ENCODE results near the gene PTPN12.
"Not testable (repeated sequence)": the region's sequence is repeated elsewhere in the genome, so short reads cannot be mapped to it uniquely, and the experiment has no call there.

Gene PTPN12

DNA sequence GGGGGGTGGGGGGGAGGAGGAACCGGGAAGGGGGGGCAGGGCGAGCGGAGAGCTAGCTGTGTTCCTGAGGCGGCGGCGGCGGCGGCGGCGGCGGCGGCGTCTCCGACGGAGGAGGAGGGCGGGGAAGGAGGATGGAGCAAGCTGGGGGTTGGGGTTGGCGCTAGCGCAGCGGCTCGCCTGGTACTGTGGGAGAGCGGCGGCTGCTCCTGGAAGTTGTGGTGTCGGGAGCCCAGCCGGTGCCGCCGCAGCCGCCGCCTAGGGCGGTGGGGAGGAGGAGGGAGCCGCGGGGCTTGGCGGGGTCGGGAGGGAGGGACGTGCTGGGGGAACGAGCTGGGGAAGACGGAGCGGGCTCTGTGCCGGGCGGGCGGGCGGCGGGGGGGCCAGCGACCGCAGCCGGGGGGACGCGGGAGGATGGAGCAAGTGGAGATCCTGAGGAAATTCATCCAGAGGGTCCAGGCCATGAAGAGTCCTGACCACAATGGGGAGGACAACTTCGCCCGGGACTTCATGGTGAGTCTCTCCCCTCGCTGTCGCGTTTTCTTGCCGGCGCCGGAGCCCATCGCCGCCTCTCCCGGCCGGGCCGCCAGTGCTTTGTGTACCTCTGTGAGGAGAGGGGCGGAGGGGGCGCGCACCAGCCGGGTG lies at the start of gene PTPN12:
Gene PTPN12 (plus strand): TSS at position 160 of the 642 bp plus-strand sequence. CDS start 252 bp downstream, at position 412.
- DNase-seq: peak; percentile 89

DNA sequence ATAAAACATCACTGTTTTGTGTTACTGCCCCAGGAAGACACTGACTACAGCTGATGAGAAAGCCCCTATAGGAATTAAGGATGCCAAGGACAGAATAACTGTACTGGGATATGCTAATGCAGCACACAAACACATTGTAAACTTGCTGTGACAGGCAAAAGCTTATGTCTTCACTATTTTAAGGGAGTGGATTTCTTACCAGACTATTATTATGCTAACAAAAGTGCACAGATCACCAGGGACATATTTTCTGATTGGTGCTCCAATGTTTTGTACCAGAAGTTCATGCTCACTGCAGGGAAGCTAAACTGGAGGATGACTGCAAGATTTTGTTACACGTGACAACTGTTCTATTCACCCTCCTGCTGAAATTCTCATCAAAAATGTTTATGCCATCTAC lies 48.1 kb upstream of the PTPN12 start:
- DNase-seq: no peak

DNA sequence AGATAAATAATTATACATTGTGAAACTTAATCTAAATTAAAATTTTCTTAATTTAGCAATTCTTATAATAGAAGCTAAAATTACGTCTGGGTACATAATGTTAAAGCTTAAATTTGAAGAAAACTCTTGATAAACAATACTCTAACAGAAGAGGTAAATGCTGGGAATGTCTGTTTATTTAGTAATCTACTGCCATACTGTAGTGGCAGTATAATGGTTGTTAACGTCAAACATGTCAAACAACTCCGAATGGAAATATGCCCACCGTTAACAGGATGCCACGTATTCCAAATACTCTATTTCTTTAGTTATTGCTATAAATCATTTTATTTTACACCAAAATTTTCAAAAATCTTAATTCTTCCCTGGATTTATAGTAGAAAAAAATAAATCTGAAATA lies 40.0 kb upstream of the PTPN12 start:
- DNase-seq: no peak

DNA sequence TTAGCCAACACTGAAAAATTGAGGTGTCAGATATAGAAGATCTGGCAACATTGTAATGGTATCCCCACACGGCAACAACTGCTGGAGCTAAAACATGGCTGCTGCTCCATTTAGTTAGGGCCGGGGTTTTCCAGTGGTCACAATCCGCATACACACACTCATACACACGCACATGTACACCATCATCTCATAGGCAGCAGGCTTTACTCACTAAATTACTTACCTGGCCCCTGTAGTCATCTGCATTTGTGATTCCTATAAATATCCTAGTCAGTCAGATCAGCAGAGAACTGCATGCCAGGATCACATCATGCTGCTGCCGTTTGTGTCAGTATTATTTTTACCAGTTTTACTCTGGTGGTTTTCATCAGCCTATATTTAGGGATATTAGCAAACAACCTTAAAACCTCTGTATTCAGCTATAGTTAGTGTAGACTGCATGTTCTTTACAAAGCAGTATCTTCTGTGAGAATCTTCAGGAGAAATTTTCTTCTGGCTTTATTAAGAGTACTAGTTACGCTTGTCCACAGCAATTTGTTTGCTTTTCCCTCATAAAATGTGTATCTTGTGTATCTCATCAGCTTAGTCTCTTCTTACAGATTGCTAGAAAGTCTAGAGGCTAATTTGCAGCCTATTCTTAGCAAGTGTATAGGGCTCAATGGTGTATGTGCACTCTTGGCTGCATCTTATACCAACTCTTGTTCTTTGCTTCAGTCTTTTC lies 38.3 kb upstream of the PTPN12 start:
- DNase-seq: no peak

DNA sequence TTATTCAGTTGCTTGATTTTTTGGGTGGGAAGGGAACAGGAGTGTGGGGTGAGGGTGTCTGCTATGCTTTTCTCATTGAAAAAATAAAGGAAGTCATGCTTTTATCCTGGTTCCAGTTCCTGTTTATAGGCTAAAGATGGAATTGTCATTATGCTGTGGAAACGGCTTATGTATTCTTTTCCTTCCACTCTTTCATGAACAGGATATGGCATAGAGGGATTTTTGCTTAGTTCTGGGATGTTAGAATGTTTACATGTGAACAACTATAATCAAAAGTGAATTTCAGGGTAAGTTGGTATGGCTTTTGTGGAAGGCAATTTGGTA lies 35.9 kb upstream of the PTPN12 start:
- no peak for DNase-seq

DNA sequence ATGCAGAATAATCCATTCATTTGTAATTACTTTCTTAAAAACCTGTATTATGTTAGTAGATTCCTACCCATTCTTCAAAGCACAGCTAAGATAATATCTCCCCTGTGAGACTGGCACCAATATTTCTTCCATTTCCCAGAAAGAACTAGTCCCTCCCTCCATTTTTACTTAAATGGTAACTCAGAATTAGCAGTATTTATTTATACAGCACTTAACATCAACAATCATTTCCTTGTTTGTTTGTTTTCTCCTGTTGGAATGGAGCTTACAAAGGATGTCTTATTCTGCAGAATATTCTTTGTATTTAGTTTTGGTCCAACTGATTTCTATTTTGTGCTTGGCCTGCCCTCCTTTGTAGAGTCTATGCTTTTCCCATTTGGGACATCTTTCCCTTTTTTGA lies 32.1 kb upstream of the PTPN12 start:
- no peak for DNase-seq

DNA sequence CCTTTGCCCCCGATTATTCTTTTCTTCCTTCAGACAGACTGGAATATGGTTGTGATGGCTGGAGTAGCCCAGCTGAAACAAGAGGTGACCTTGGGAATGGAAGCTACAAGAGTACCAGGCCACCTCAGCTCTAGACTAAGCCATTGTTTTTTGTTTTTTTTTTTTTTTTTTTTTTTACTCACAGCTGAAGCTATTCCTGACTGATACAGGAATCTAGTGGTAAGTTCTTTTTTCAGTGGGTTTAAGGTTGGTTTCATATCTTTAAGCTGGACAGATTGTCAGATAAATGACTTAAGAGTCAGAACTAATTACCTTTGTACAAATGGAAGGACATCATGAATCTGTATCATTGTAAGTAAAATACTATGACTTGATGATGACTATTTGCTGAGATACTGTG lies 30.2 kb upstream of the PTPN12 start:
- no peak for DNase-seq

DNA sequence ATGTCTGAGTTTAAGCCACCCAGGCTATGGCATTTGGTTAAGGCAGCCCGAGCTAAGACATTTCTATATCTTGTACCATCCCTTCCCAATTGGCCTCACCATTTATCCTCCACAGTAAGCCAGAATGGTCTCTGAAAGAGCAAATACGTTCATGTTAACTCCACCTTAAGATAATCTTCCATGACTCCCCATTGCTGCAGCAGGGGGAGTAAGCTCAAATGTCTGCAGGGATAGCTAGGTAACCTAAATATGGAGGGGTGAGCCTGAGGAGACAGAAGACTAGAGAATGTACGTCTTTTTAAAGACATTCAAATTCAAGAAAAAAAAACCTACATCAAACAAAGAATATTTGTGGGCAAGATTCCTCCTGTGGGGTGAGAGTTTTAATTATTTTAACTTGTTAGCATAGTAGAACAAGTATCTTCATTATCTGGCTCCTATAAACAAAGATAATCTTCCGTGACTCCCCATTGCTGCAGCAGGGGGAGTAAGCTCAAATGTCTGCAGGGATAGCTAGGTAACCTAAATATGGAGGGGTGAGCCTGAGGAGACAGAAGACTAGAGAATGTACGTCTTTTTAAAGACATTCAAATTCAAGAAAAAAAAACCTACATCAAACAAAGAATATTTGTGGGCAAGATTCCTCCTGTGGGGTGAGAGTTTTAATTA lies 24.0 kb upstream of the PTPN12 start:
- not testable (repeated sequence) for DNase-seq

DNA sequence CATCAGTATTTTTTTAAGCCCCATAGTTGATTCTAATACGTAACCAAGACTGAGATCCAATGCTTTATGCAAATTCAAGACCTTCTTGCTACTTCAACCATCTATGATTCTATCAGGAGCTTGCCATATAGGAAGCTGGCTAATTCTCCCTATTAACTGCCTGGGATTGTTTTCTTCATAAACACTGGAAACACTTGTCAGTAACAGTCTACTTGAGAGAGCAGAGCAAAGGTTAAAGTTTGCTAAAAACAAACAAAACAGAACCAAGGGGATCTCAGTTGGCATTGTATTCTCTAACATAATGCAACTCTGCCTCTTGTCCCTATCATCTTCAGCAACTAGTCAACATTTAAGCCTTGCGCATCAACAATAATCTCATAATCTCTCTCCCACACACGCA lies 21.0 kb upstream of the PTPN12 start:
- no peak for DNase-seq

DNA sequence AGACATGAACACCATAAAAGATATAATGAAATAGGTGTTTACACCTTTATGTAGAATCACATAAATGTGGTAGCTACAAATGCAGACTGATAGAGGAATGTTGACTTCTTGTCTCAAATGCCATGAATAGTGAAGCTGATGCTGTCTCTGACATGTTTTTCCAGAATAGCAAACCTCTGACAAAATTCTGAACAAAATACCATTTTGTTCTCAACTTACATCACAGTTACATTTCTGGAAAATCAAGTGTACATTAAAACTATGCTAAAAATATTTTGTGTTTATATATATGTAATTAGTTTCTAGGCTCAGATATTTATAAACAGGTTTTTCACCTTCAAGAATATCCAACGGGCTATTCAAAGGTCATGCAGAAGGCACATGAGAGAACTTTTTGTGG lies 16.8 kb upstream of the PTPN12 start:
- DNase-seq: no peak

DNA sequence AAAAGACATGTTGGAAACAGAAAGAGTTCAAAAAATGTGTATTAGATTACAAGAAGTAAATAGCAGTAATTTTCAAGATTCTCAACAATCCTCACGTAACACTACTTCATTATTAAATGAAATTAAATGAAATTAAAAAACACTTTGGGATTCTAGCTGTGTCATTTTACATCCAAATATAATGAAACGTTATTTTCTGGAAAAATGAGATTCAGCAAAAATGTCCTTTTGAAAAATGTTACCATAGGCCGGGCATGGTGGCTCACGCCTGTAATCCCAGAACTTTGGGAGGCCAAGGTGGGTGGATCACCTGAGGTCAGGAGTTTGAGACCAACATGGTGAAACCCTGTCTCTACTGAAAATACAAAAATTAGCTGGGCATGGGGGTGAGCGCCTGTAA lies 15.6 kb upstream of the PTPN12 start:
- DNase-seq: not testable (repeated sequence)

DNA sequence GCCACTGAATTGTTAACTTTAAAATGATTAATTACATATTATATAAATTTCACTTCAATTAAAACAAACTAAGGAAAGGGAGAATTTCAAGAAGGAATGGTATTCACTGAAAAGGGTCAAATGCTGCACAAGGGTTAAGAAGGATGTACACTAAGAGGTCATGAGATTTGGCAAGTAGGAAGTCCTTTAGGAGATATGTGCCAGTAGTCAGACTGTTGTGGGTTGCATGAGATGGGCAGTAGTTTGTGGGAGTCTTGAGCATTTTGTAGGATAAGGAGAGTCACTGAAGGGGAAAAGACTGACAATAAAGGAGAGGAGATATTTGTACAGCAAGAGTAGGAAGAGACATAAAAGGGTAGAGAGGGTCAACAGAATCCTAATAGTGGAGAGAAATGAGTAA lies 12.4 kb upstream of the PTPN12 start:
- DNase-seq: no peak

DNA sequence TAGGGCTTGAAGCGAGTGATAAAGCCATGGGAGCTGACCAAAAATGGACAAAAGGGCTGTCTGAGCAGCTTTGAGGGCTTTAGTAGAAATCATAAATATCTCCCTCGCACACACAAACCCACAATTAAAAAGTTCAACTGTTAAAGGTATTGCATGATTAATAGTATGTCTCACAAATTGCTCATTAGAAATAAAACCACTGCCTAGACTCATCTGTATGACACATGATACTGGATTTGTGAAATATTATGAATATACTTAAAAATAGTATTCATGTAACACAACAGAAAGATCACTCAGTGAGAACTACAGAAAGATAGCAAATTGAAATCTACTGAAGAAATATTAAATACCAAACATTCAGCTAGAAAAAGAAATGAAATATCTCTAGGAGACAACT lies 11.9 kb upstream of the PTPN12 start:
- DNase-seq: no peak

DNA sequence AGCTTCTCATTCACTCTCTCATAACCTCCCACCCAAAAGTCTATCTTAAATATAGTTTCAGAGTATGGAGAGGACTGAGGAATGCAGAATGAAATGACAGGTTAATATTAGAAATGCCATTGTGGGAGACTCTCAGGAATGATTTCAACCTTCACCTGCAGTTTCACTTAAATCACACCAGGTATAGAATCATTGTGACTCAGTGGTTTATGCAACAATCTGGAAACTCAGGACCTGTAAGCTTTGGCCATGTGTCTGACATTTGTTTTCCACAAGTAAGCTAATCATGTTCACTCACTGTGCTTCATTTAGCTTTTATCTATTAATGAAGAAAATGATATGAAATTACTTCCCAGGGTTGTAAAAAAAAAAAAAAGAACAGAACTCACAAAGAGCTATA lies 8.7 kb upstream of the PTPN12 start:
- no peak for DNase-seq

DNA sequence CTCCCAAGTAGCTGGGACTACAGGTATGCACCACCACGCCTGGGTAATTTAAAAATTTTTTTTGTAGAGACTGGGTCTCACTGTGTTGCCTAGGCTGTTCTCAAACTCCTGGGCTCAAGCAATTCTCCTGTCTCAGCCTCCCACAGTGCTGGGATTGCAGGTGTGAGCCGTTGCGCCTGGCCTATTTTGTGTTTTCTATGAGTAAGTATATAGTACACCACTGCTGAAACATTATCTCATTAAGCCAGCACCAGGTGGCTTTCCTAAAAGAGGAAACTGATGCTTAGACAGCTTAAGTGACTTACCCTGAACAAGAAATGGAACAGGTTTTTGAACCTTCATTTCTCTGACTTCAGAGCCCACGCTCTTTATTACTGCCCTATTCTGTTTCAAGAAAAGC lies 7.8 kb upstream of the PTPN12 start:
- DNase-seq: no peak

DNA sequence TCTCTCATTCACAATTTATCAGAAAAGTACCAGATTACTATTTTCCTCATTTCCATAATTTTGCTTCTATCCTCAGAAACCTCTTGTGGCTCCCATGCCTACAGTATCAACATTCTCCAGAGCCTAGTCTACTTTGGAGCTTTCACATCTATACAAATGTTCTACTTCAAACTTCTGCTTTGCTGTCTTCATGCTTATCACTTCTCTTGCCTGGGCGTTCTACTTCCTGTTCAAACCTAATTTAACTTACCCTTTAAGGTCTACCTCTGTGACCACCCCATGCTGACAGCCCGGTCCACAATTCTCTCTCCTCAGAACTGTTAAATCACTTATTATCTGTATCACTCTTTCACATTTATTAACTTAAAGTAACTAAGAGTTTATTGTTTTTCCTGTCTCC lies 6.1 kb upstream of the PTPN12 start:
- DNase-seq: no peak

DNA sequence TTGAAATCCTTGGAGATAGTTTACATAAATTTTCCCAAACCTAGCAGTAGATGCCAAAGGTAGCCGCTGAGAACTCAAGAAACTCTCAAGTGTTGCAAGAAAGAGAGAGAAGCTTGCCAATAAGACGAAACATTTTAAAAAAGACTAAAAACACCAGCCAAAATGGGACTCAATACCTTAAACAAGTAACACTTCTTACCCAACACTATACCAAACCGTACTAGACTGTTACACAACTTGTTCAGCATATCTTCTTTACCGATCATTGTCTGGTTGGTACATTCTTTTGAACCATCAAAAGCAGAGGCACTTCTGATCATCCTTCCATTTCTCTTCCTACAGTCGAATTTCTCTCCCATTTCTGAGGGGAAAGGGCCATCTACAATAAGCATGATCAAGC lies 4.8 kb upstream of the PTPN12 start:
- DNase-seq: no peak

DNA sequence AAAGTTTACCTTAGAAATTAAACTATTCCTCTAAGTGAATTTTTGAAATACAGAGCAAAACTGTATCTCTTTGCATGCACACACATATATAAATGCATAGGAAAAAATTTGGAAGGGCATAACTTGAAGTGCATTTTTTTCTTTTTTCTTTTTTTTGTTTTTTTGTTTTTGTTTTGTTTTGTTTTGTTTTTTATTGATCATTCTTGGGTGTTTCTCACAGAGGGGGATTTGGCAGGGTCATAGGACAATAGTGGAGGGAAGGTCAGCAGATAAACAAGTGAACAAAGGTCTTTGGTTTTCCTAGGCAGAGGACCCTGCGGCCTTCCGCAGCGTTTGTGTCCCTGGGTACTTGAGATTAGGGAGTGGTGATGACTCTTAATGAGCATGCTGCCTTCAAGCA lies 4.4 kb upstream of the PTPN12 start:
- DNase-seq: not testable (repeated sequence)

DNA sequence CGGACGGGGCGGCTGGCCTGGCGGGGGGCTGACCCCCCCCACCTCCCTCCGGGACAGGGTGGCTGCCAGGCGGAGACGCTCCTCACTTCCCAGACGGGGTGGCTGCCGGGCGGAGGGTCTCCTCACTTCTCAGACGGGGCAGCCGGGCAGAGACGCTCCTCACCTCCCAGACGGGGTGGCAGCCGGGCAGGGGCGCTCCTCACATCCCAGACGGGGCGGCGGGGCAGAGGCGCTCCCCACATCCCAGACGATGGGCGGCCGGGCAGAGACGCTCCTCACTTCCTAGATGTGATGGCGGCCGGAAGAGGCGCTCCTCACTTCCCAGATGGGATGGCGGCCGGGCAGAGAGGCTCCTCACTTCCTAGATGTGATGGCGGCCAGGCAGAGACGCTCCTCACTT lies 3.0 kb upstream of the PTPN12 start:
- DNase-seq: not testable (repeated sequence)

DNA sequence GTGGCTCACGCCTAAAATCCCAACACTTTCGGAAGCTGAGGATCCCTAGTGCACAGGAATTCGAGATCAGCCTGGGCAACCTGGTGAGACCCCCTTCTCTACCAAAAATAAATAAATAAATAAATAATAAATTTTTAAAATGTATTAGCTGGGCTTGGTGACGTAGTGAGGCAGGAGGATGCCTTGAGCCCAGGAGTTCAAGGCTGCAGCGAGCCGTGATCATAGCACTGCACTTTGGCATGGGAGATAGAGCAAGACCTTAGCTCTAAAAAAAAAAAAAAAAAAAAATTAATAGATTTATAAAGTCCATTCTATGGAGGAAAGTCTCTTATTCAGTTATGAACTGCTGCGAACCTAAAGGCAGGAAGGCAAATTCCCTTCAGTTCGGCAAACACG lies 1.1 kb upstream of the PTPN12 start:
- no peak for DNase-seq

DNA sequence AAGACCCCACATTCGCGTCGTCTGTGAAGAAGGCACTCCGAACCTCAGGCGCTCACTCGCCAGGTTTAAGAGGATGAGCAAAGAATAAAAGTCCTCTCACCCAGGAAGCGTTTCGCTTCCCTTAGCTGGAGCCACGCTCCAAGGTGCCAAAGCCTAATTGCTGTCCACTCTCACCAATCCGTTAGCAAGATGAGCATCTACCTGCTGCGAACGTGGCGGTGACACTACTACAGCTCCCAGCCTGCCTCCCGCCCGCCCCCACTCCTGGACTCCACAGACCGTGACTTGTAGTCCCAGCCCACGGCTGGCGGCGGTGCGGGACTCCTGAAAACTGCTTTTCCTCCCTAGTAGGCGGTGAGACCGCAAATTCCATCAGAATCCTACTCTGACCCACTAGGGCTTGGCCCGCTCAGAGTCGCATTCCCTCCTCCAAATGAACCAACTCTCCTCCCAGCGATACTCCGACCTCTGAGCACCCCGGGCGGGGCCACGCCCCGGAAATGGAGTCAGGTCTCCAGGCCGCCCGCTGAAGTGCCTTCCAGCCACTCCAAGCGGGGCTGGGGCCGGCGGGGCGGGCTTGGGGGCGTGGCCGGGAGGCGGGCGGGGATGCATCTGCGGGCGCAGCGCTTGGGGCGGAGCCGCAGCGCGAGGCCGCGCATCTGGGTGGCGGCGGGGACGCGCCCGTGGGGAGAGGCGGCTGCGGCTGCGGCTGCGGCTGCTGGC lies 521 bp upstream of the PTPN12 start:
- peak; percentile 94 for DNase-seq

DNA sequence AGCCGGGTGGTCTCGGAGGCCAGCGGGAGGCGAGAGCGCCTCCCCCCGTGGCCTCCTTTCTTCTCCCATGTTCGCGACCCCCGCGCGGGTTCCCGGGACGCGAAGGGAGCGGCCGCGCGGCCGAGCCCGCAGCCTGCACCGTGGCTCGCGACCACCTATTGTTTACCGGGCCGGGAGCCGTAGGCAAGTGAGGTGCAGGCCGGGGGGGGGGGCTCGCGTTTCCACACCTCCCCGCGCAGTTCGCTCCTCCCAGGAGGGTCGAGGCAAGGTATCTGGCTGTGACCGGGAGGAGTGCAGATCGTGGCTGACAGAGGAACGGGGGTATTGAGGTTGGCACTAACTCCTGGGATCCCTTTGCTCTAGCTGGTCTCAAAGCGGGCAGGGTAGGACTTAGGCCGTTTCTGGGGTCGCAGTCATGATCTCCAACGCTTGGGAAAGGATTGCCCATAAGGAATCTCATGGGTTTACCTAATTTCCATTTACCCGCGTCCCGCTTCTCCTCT lies 734 bp downstream of the PTPN12 start:
- DNase-seq: peak; percentile 79

All from NCI-H526 treated with DMSO at 0.1 percent for 48 hours (cell line).